Panc1 (cell line): Measurements from ENCODE around the gene IGSF3.

Source experiments
- POLR2AphosphoS5 ChIP-seq: IDR thresholded peaks from 2 replicates; pipeline ENCODE4 v1.6.1; 2012; ENCODE audit warnings: mild to moderate bottlenecking, low read depth, low read length, moderate library complexity
- SIN3A ChIP-seq: IDR thresholded peaks from 2 replicates; pipeline ENCODE4 v1.6.1; 2012; ENCODE audit warnings: low read depth, mild to moderate bottlenecking, low read length, moderate library complexity, borderline replicate concordance; ENCODE audit not compliant: insufficient read depth
- TCF7L2 ChIP-seq: IDR thresholded peaks from 2 replicates; pipeline ENCODE4 v1.6.1; 2011; ENCODE audit warnings: mild to moderate bottlenecking, low read depth, low read length, inconsistent platforms
- TF ChIP-seq, protein P1 (sequence below): fragments of 450-650 bp; IDR thresholded peaks from 2 replicates; pipeline ENCODE4 v1.5.1; 2017; ENCODE audit warnings: mild to moderate bottlenecking
- TF ChIP-seq, protein P2 (sequence below), 2 experiments: IDR thresholded peaks; 2 replicates each; pipeline ENCODE4 v1.6.1; 2011 to 2012; ENCODE audit warnings: low read depth in 2 of 2, control low read depth in 1 of 2, low read length in 1 of 2, mild to moderate bottlenecking in 1 of 2, moderate library complexity in 1 of 2; ENCODE audit not compliant: insufficient read depth in 1 of 2

DNA sequence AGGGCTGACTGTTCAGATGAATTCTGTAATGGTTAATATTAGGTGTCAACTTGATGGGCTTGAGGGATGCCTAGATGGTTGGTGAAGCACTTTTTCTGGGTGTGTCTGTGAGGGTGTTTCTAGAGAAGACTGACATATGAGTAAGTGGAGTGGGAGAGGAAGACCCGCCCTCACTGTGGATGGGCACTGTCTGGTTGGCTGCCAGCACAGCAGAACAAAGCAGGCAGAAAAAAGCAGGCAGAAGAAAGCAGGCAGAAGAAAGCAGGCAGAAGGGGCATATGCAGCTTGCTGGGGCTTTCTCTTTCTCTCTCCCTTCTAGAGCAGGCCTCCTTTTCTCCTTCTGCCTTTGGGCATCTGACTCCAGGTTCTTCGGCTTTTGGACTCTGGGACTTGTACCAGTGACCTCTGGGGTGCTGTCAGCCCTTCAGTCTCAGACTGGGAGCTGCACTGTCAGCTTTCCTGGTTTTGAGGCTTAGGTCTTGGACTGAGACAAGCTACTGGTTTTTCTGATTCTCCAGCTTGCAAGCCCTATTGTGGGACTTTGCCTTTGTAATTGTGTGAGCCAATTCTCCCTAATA, 43.8 kb upstream of the IGSF3 start:
- TF ChIP-seq POLR2AphosphoS5 (no peak), SIN3A (no peak), TCF7L2 (no peak)
- TF ChIP-seq, protein P1, sequence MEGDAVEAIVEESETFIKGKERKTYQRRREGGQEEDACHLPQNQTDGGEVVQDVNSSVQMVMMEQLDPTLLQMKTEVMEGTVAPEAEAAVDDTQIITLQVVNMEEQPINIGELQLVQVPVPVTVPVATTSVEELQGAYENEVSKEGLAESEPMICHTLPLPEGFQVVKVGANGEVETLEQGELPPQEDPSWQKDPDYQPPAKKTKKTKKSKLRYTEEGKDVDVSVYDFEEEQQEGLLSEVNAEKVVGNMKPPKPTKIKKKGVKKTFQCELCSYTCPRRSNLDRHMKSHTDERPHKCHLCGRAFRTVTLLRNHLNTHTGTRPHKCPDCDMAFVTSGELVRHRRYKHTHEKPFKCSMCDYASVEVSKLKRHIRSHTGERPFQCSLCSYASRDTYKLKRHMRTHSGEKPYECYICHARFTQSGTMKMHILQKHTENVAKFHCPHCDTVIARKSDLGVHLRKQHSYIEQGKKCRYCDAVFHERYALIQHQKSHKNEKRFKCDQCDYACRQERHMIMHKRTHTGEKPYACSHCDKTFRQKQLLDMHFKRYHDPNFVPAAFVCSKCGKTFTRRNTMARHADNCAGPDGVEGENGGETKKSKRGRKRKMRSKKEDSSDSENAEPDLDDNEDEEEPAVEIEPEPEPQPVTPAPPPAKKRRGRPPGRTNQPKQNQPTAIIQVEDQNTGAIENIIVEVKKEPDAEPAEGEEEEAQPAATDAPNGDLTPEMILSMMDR: no peak
- TF ChIP-seq, protein P2, sequence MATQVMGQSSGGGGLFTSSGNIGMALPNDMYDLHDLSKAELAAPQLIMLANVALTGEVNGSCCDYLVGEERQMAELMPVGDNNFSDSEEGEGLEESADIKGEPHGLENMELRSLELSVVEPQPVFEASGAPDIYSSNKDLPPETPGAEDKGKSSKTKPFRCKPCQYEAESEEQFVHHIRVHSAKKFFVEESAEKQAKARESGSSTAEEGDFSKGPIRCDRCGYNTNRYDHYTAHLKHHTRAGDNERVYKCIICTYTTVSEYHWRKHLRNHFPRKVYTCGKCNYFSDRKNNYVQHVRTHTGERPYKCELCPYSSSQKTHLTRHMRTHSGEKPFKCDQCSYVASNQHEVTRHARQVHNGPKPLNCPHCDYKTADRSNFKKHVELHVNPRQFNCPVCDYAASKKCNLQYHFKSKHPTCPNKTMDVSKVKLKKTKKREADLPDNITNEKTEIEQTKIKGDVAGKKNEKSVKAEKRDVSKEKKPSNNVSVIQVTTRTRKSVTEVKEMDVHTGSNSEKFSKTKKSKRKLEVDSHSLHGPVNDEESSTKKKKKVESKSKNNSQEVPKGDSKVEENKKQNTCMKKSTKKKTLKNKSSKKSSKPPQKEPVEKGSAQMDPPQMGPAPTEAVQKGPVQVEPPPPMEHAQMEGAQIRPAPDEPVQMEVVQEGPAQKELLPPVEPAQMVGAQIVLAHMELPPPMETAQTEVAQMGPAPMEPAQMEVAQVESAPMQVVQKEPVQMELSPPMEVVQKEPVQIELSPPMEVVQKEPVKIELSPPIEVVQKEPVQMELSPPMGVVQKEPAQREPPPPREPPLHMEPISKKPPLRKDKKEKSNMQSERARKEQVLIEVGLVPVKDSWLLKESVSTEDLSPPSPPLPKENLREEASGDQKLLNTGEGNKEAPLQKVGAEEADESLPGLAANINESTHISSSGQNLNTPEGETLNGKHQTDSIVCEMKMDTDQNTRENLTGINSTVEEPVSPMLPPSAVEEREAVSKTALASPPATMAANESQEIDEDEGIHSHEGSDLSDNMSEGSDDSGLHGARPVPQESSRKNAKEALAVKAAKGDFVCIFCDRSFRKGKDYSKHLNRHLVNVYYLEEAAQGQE (IDR thresholded peaks at IDR 0.05; ENCODE audit: insufficient read depth in 1 of 2, low read depth in 2 of 2, low read length in 1 of 2): no peak
